ENCODE measurements around the gene ALDH1L2. TPM values are rescaled to one million over a fixed set of nuclear protein-coding genes. Genes with fewer than 3 reads are reported as not detected.
A peak's percentile ranks its signal among the peaks of the same experiment; 100 is the strongest.

Gene ALDH1L2
- total RNA-seq, 1 experiment from 2014 or later: 26.1 TPM

DNA sequence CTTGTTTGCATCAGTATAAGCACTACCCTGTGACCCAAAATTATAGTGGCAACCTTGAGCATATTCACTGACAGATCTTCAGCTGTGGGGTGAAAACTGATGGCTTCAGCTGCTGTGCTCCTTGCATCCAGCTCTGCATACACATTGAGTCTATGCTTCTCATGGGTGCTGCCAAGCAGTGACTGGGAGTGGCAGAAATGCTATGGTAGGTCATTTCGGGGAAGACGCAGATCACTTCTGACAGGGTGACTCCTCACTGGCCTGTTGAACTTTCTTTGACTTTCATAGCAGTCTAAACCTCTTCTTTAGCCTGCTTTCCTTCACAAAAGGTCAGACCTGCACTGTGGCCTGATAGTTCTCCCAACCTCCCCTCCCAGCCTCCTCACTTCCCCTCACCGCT lies 5.6 kb upstream of the ALDH1L2 start:
- H3K27me3 Mint-ChIP-seq (ENCODE audit: insufficient read depth, unreplicated experiment): no peaks in the 10 kb centered on the region
- H3K4me3 ChIP-seq (ENCODE audit: low read depth, low read length): no peak overlapping the region
- no peak overlapping the region for H3K4me3 Mint-ChIP-seq (ENCODE audit: unreplicated experiment)
- no peaks in the 10 kb centered on the region; the same call in 1 of the 2 replicates for H3K4me1 ChIP-seq
- peaks cover 17% of the 10 kb centered on the region for H3K9me3 Mint-ChIP-seq (ENCODE audit: unreplicated experiment)
- BruUV-seq (replicated peaks): no TSS peak
- CTCF ChIA-PET: no interaction called here
- no peaks in the 10 kb centered on the region for H3K36me3 ChIP-seq (ENCODE audit: control insufficient read depth, insufficient read depth, low read length)
- peaks cover 10% of the 10 kb centered on the region for H3K36me3 Mint-ChIP-seq (ENCODE audit: insufficient read depth, unreplicated experiment)
- intact Hi-C loops (cut with micrococcal nuclease; ENCODE audit: unreplicated experiment): no loop called here
- H3K9me3 ChIP-seq: peaks cover 3% of the 10 kb centered on the region; the same call in 1 of the 2 replicates
- DNase-seq: no peak
- no peaks in the 10 kb centered on the region for H3K27me3 ChIP-seq (replicated peaks; ENCODE audit: control insufficient read depth, insufficient read depth, low read length)
- POLR2A ChIA-PET: no interaction called here
- H3K27ac Mint-ChIP-seq (ENCODE audit: unreplicated experiment): no peak overlapping the region
- no peak for TF ChIP-seq CTCF (IDR thresholded peaks at IDR 0.05; ENCODE audit: insufficient read depth in 1 of 2, low read depth in 1 of 2, low read length in 1 of 2, severe bottlenecking in 1 of 2, unreplicated experiment in 1 of 2)
- H3K4me1 Mint-ChIP-seq (ENCODE audit: low read depth, unreplicated experiment): peaks cover 7% of the 10 kb centered on the region

GRCh38 chr12:105085501-105085900 lies 1.2 kb upstream of the ALDH1L2 start:
- no peak for DNase-seq
- no peaks in the 10 kb centered on the region for H3K36me3 Mint-ChIP-seq (ENCODE audit: insufficient read depth, unreplicated experiment)
- H3K4me3 Mint-ChIP-seq (ENCODE audit: unreplicated experiment): no peak overlapping the region
- intact Hi-C loops (cut with micrococcal nuclease; ENCODE audit: unreplicated experiment): no loop called here
- POLR2A ChIA-PET: no interaction called here
- no TSS peak for BruUV-seq (replicated peaks)
- no peak overlapping the region for H3K4me3 ChIP-seq (ENCODE audit: low read depth, low read length)
- H3K9me3 ChIP-seq: no peaks in the 10 kb centered on the region
- no peak overlapping the region for H3K27ac Mint-ChIP-seq (ENCODE audit: unreplicated experiment)
- no peaks in the 10 kb centered on the region for H3K36me3 ChIP-seq (ENCODE audit: control insufficient read depth, insufficient read depth, low read length)
- H3K9me3 Mint-ChIP-seq (ENCODE audit: unreplicated experiment): peaks cover 17% of the 10 kb centered on the region
- no peaks in the 10 kb centered on the region for H3K27me3 ChIP-seq (replicated peaks; ENCODE audit: control insufficient read depth, insufficient read depth, low read length)
- no peak for TF ChIP-seq CTCF (IDR thresholded peaks at IDR 0.05; ENCODE audit: insufficient read depth in 1 of 2, low read depth in 1 of 2, low read length in 1 of 2, severe bottlenecking in 1 of 2, unreplicated experiment in 1 of 2)
- CTCF ChIA-PET: no interaction called here
- H3K4me1 ChIP-seq: peaks cover 6% of the 10 kb centered on the region; the same call in 1 of the 2 replicates
- no peaks in the 10 kb centered on the region for H3K27me3 Mint-ChIP-seq (ENCODE audit: insufficient read depth, unreplicated experiment)
- peaks cover 6% of the 10 kb centered on the region for H3K4me1 Mint-ChIP-seq (ENCODE audit: low read depth, unreplicated experiment)

GRCh38 chr12:105083551-105084105 lies 630 bp downstream of the ALDH1L2 start:
- Mint-ChIP-seq H3K9me3 (ENCODE audit: unreplicated experiment) (peaks cover 17% of the 10 kb centered on the region), H3K4me3 (ENCODE audit: unreplicated experiment) (peak overlapping the region; percentile 76), H3K36me3 (ENCODE audit: insufficient read depth, unreplicated experiment) (no peaks in the 10 kb centered on the region), H3K4me1 (ENCODE audit: low read depth, unreplicated experiment) (peaks cover 6% of the 10 kb centered on the region), H3K27ac (ENCODE audit: unreplicated experiment) (peak overlapping the region; percentile 62), H3K27me3 (ENCODE audit: insufficient read depth, unreplicated experiment) (no peaks in the 10 kb centered on the region)
- ChIA-PET POLR2A (interaction anchor here (0.6 to 1.0 kb wide), 2 partner anchors 24 to 1144 kb away, joined by 4 to 5 read pairs; partner anchors contain the start of gene WASHC4), CTCF (no interaction called here)
- H3K36me3 ChIP-seq (ENCODE audit: control insufficient read depth, insufficient read depth, low read length): no peaks in the 10 kb centered on the region
- no peaks in the 10 kb centered on the region for H3K27me3 ChIP-seq (replicated peaks; ENCODE audit: control insufficient read depth, insufficient read depth, low read length)
- peak in 1 of 2 experiments; percentile 1 for TF ChIP-seq CTCF (IDR thresholded peaks at IDR 0.05; ENCODE audit: insufficient read depth in 1 of 2, low read depth in 1 of 2, low read length in 1 of 2, severe bottlenecking in 1 of 2, unreplicated experiment in 1 of 2)
- H3K4me1 ChIP-seq: peaks cover 6% of the 10 kb centered on the region; the same call in 1 of the 2 replicates
- intact Hi-C loops (cut with micrococcal nuclease; ENCODE audit: unreplicated experiment): loop anchor here (1.0 kb wide), 1 partner anchor 23 kb away; no protein-coding TSS in a partner anchor
- peak; percentile 64 to 71 for DNase-seq
- no peaks in the 10 kb centered on the region for H3K9me3 ChIP-seq
- TSS peak; percentile 48 for BruUV-seq (replicated peaks)
- peak overlapping the region; percentile 51 for H3K4me3 ChIP-seq (ENCODE audit: low read depth, low read length)

All from Caco-2 (cell line).